Spleen (tissue), 7 donors: ENCODE results near the gene DTD1.

Experiments
- CTCF ChIP-seq, 11 experiments: fragments of 200-600 bp in 7 of 11; fragments of 450-650 bp in 4 of 11; sonication (generic) in 4 of 11; IDR thresholded peaks in 8 of 11; conservative IDR thresholded peaks in 3 of 11; 1 replicate in 7 of 11; 2 replicates in 4 of 11; pipeline versions ENCODE4 v1.4.0 to v1.8.0; 2016 to 2021; ENCODE audit warnings: antibody characterized with exemption in 11 of 11, inconsistent platforms in 4 of 11, mild to moderate bottlenecking in 1 of 11
- POLR2A ChIP-seq, 3 donors: fragments of 450-650 bp; IDR thresholded peaks; one replicate each; pipeline ENCODE4 v1.5.1; 2017; ENCODE audit warnings: antibody characterized with exemption in 3 of 3, mild to moderate bottlenecking in 1 of 3
- POLR2AphosphoS5 ChIP-seq, 3 donors: sonication (generic); formaldehyde crosslinking; IDR thresholded peaks; one replicate each; pipeline ENCODE4 v1.5.1; 2017; ENCODE audit warnings: antibody characterized with exemption in 3 of 3
- donor health status: DM: no; HTN: no; CAD: no; lungs with moderate emphysema.
- donor health status: DM: no; HTN: no; CAD: no.
- donor health status: DM: no; HTN: no; CAD: no.

GRCh38 chr20:18811186-18811585 lies 223.3 kb downstream of the DTD1 start:
- no peak for TF ChIP-seq CTCF (IDR thresholded peaks at IDR 0.05 in 8 of 11, conservative IDR thresholded peaks at IDR 0.05 in 3 of 11)
- TF ChIP-seq POLR2AphosphoS5 (IDR thresholded peaks at IDR 0.05), result no peak
- no peak for TF ChIP-seq POLR2A (IDR thresholded peaks at IDR 0.05)
